GM12878 (cell line): ENCODE data around the gene VPS33B. TPM values are rescaled to one million over a fixed set of nuclear protein-coding genes. Genes with fewer than 3 reads are reported as not detected.

Source experiments
- CHD1 ChIP-seq: IDR thresholded peaks from 2 replicates; pipeline ENCODE4 v1.6.1; 2012; ENCODE audit warnings: low read depth, low read length, improper control_type of control experiment
- CREM ChIP-seq: IDR thresholded peaks from 2 replicates; pipeline ENCODE4 v1.6.1; 2014; ENCODE audit warnings: antibody characterized with exemption, low read depth
- CTCF ChIP-seq, 3 experiments: IDR thresholded peaks in 2 of 3; conservative IDR thresholded peaks in 1 of 3; 2 replicates each; pipeline ENCODE4 v1.5.1; 2011; ENCODE audit warnings: low read depth in 3 of 3, low read length in 3 of 3, mild to moderate bottlenecking in 3 of 3, control low read depth in 2 of 3, moderate library complexity in 2 of 3, inconsistent platforms in 1 of 3, mixed read lengths in 1 of 3; ENCODE audit not compliant: control insufficient read depth in 2 of 3, insufficient read depth in 1 of 3; ENCODE audit errors: extremely low read depth in 1 of 3
- IKZF2 ChIP-seq, 2 experiments: fragments of 450-650 bp; IDR thresholded peaks; 2 replicates each; pipeline ENCODE4 v1.6.1; 2017; ENCODE audit warnings: mild to moderate bottlenecking in 2 of 2, moderate library complexity in 2 of 2
- IRF4 ChIP-seq: IDR thresholded peaks from 2 replicates; pipeline ENCODE4 v1.6.1; 2011; ENCODE audit warnings: low read depth, low read length
- MTA2 ChIP-seq: fragments of 450-650 bp; IDR thresholded peaks from 2 replicates; pipeline ENCODE4 v1.6.1; 2016; ENCODE audit warnings: low read depth, mild to moderate bottlenecking, moderate library complexity
- MYC ChIP-seq: IDR thresholded peaks from 2 replicates; pipeline ENCODE4 v1.6.1; 2011; ENCODE audit warnings: mild to moderate bottlenecking, low read length, moderate library complexity, inconsistent platforms; ENCODE audit not compliant: insufficient read depth, insufficient replicate concordance, insufficient read length, severe bottlenecking
- NBN ChIP-seq: fragments of 450-650 bp; IDR thresholded peaks from 2 replicates; pipeline ENCODE4 v1.6.1; 2016
- NR2F1 ChIP-seq: fragments of 450-650 bp; conservative IDR thresholded peaks from 2 replicates; pipeline ENCODE4 v1.6.1; 2017; ENCODE audit warnings: mild to moderate bottlenecking
- NRF1 ChIP-seq: conservative IDR thresholded peaks from 2 replicates; pipeline ENCODE4 v1.6.1; 2011; ENCODE audit warnings: mild to moderate bottlenecking, low read depth, low read length, improper control_type of control experiment
- PAX5 ChIP-seq: IDR thresholded peaks from 2 replicates; pipeline ENCODE4 v1.6.1; 2011; ENCODE audit warnings: low read depth, low read length, borderline replicate concordance
- POLR2AphosphoS5 ChIP-seq: IDR thresholded peaks from 2 replicates; pipeline ENCODE4 v1.6.1; 2011; ENCODE audit warnings: mild to moderate bottlenecking, low read length, inconsistent platforms
- SIN3A ChIP-seq: IDR thresholded peaks from 2 replicates; pipeline ENCODE4 v1.6.1; 2012; ENCODE audit warnings: low read depth, low read length, improper control_type of control experiment
- SUZ12 ChIP-seq: fragments of 200-600 bp; sonication (generic); IDR thresholded peaks from one replicate; pipeline ENCODE4 v1.6.1; 2018; ENCODE audit warnings: antibody characterized with exemption, mild to moderate bottlenecking; ENCODE audit not compliant: unreplicated experiment
- TCF7 ChIP-seq: IDR thresholded peaks from 2 replicates; pipeline ENCODE4 v1.6.1; 2014; ENCODE audit warnings: antibody characterized with exemption, borderline replicate concordance
- polyA plus RNA-seq, 11 experiments: library from polyadenylated mRNA; depleted of rRNA in 4 of 11; unstranded in 6 of 11; stranded (reverse) in 5 of 11; fragments of >200 nt; fragmentation: Nextera tagmentation in 4 of 11; fragmentation: Illumina TruSeq in 1 of 11; extraction: Ambion mirVana in 4 of 11; extraction: Trizol in 1 of 11; gene quantifications; 1 replicate in 1 of 11; 2 replicates in 10 of 11; pipeline versions ENCODE4 v1.2.1 to v1.2.3, GENCODE V29; 2011 to 2016; ENCODE audit warnings: inconsistent platforms in 2 of 11, missing spikeins in 2 of 11, low read depth in 1 of 11
- total RNA-seq, 4 experiments: library from RNA; depleted of rRNA in 3 of 4; stranded (reverse); fragments of >200 nt in 3 of 4; fragmentation: Illumina TruSeq in 1 of 4; extraction: Trizol in 1 of 4; gene quantifications; 2 replicates each; pipeline versions ENCODE4 v1.2.1 to v1.2.3, GENCODE V29; 2013 to 2021
- TF ChIP-seq, protein P1 (sequence below): IDR thresholded peaks from 2 replicates; pipeline ENCODE4 v1.6.1; 2011; ENCODE audit warnings: borderline replicate concordance, low read depth, mild to moderate bottlenecking, moderate library complexity, low read length; ENCODE audit not compliant: insufficient read depth, poor library complexity, severe bottlenecking
- TF ChIP-seq, protein P2 (sequence below): fragments of 450-650 bp; IDR thresholded peaks from 2 replicates; pipeline ENCODE4 v1.6.1; 2017; ENCODE audit warnings: mild to moderate bottlenecking, moderate library complexity
- TF ChIP-seq, protein P3 (sequence below): fragments of 450-650 bp; IDR thresholded peaks from 2 replicates; pipeline ENCODE4 v1.6.1; 2017; ENCODE audit warnings: mild to moderate bottlenecking, low read depth, inconsistent platforms; ENCODE audit not compliant: poor library complexity, severe bottlenecking
- TF ChIP-seq, protein P4 (sequence below): fragments of 450-650 bp; IDR thresholded peaks from 2 replicates; pipeline ENCODE4 v1.6.1; 2016; ENCODE audit warnings: mild to moderate bottlenecking

VPS33B gene
- total and polyA plus RNA-seq, 10 of the 15 experiments (the other 5 are each of a cell fraction or from before 2014, with no cell fraction given): 11.4 to 21.5 (median 15.2) TPM

GRCh38 chr15:90954712-90955623 is 67.4 kb downstream of the VPS33B start, which contains the start of gene RCCD1 (continued):
- TF ChIP-seq, protein P1, sequence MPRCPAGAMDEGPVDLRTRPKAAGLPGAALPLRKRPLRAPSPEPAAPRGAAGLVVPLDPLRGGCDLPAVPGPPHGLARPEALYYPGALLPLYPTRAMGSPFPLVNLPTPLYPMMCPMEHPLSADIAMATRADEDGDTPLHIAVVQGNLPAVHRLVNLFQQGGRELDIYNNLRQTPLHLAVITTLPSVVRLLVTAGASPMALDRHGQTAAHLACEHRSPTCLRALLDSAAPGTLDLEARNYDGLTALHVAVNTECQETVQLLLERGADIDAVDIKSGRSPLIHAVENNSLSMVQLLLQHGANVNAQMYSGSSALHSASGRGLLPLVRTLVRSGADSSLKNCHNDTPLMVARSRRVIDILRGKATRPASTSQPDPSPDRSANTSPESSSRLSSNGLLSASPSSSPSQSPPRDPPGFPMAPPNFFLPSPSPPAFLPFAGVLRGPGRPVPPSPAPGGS: peak; percentile 49
- TF ChIP-seq NRF1 (no peak), SIN3A (peak; percentile 98), SUZ12 (no peak), CREM (peak; percentile 70), IKZF2 (IDR thresholded peaks at IDR 0.05) (no peak), CTCF (IDR thresholded peaks at IDR 0.05 in 2 of 3, conservative IDR thresholded peaks at IDR 0.05 in 1 of 3; ENCODE audit: control insufficient read depth in 2 of 3, extremely low read depth in 1 of 3, insufficient read depth in 1 of 3, low read depth in 3 of 3, low read length in 3 of 3) (no peak), MTA2 (no peak), CHD1 (no peak), TCF7 (no peak), NR2F1 (peak; percentile 62), NBN (peak; percentile 86), MYC (peak; percentile 80), POLR2AphosphoS5 (peak; percentile 93), IRF4 (no peak), PAX5 (no peak)
- TF ChIP-seq, protein P2, sequence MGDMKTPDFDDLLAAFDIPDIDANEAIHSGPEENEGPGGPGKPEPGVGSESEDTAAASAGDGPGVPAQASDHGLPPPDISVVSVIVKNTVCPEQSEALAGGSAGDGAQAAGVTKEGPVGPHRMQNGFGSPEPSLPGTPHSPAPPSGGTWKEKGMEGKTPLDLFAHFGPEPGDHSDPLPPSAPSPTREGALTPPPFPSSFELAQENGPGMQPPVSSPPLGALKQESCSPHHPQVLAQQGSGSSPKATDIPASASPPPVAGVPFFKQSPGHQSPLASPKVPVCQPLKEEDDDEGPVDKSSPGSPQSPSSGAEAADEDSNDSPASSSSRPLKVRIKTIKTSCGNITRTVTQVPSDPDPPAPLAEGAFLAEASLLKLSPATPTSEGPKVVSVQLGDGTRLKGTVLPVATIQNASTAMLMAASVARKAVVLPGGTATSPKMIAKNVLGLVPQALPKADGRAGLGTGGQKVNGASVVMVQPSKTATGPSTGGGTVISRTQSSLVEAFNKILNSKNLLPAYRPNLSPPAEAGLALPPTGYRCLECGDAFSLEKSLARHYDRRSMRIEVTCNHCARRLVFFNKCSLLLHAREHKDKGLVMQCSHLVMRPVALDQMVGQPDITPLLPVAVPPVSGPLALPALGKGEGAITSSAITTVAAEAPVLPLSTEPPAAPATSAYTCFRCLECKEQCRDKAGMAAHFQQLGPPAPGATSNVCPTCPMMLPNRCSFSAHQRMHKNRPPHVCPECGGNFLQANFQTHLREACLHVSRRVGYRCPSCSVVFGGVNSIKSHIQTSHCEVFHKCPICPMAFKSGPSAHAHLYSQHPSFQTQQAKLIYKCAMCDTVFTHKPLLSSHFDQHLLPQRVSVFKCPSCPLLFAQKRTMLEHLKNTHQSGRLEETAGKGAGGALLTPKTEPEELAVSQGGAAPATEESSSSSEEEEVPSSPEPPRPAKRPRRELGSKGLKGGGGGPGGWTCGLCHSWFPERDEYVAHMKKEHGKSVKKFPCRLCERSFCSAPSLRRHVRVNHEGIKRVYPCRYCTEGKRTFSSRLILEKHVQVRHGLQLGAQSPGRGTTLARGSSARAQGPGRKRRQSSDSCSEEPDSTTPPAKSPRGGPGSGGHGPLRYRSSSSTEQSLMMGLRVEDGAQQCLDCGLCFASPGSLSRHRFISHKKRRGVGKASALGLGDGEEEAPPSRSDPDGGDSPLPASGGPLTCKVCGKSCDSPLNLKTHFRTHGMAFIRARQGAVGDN: peak; percentile 70
- TF ChIP-seq, protein P3, sequence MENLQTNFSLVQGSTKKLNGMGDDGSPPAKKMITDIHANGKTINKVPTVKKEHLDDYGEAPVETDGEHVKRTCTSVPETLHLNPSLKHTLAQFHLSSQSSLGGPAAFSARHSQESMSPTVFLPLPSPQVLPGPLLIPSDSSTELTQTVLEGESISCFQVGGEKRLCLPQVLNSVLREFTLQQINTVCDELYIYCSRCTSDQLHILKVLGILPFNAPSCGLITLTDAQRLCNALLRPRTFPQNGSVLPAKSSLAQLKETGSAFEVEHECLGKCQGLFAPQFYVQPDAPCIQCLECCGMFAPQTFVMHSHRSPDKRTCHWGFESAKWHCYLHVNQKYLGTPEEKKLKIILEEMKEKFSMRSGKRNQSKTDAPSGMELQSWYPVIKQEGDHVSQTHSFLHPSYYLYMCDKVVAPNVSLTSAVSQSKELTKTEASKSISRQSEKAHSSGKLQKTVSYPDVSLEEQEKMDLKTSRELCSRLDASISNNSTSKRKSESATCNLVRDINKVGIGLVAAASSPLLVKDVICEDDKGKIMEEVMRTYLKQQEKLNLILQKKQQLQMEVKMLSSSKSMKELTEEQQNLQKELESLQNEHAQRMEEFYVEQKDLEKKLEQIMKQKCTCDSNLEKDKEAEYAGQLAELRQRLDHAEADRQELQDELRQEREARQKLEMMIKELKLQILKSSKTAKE: no peak
- TF ChIP-seq, protein P4, sequence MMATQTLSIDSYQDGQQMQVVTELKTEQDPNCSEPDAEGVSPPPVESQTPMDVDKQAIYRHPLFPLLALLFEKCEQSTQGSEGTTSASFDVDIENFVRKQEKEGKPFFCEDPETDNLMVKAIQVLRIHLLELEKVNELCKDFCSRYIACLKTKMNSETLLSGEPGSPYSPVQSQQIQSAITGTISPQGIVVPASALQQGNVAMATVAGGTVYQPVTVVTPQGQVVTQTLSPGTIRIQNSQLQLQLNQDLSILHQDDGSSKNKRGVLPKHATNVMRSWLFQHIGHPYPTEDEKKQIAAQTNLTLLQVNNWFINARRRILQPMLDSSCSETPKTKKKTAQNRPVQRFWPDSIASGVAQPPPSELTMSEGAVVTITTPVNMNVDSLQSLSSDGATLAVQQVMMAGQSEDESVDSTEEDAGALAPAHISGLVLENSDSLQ: peak; percentile 45; the same call in 1 of the 2 replicates
